ENCODE data around the gene PDZRN4.

DNA sequence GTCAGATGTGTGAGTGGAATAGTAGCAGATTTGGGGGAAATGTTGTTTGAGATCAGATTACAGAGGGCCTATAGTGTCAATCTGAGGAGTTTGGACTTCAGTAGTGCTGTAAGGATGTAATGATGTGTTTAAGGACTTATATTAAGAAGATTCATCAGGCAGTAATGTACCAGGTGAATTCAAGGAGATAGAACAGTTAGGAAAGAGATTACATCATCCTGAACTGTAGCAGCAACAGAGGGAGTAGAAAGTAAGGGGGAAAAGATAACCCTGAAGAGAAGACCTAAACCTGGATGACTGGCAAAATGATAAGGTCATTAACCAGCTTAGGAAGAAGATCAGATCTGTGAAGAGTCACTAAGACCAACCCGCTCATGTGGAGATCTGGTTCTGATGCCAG, 349.4 kb downstream of the PDZRN4 start:
- TF ChIP-seq POLR2A (IDR thresholded peaks at IDR 0.05), result no peak
- TF ChIP-seq, protein P1, sequence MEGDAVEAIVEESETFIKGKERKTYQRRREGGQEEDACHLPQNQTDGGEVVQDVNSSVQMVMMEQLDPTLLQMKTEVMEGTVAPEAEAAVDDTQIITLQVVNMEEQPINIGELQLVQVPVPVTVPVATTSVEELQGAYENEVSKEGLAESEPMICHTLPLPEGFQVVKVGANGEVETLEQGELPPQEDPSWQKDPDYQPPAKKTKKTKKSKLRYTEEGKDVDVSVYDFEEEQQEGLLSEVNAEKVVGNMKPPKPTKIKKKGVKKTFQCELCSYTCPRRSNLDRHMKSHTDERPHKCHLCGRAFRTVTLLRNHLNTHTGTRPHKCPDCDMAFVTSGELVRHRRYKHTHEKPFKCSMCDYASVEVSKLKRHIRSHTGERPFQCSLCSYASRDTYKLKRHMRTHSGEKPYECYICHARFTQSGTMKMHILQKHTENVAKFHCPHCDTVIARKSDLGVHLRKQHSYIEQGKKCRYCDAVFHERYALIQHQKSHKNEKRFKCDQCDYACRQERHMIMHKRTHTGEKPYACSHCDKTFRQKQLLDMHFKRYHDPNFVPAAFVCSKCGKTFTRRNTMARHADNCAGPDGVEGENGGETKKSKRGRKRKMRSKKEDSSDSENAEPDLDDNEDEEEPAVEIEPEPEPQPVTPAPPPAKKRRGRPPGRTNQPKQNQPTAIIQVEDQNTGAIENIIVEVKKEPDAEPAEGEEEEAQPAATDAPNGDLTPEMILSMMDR (IDR thresholded peaks at IDR 0.05), result no peak
